Activated naive CD4-positive, alpha-beta T cell treated with anti-CD3 and anti-CD28 coated beads, Interleukin-2, amount 50 U/mL, for 24 hours (primary cell): ENCODE results near the gene ARFGAP1.
"Not testable (repeated sequence)": the region's sequence is repeated elsewhere in the genome, so short reads cannot be mapped to it uniquely, and the experiment has no call there.

Source experiments
- H3K27ac Mint-ChIP-seq: one replicate; pipeline ENCODE4 v1.8.0; 2021; ENCODE audit warnings: mild to moderate bottlenecking, mixed read lengths
- H3K27me3 Mint-ChIP-seq: one replicate; pipeline ENCODE4 v1.8.0; 2021; ENCODE audit warnings: mixed read lengths
- H3K36me3 Mint-ChIP-seq: one replicate; pipeline ENCODE4 v1.8.0; 2021; ENCODE audit warnings: mixed read lengths
- H3K4me1 Mint-ChIP-seq: one replicate; pipeline ENCODE4 v1.8.0; 2021; ENCODE audit warnings: mixed read lengths
- H3K4me3 Mint-ChIP-seq: one replicate; pipeline ENCODE4 v1.8.0; 2021; ENCODE audit warnings: mild to moderate bottlenecking, mixed read lengths
- H3K9me3 Mint-ChIP-seq: one replicate; pipeline ENCODE4 v1.8.0; 2021; ENCODE audit warnings: mixed read lengths

The ARFGAP1 gene

DNA sequence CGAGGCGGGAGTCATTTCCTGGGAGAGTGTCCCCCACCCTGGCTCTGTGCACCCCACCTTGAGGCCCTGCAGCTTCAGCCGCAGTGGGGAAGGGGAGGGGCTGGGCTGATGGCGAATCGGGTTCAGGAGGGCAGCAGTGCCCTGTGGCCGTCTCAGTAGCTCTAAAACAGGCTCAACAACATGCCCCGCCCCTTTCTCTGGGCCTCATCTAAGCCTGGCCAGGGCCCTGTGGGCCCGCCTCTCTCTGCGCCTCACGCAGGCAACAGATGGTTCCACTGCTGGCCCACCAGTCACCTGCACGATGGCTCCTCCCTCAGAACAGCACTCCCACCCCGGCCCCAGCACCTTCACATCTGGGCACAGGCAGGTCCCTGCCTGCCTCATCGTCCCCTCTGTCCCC is 58.3 kb downstream of the ARFGAP1 start:
- Mint-ChIP-seq H3K36me3 (no peaks in the 10 kb centered on the region), H3K27me3 (peaks cover 12% of the 10 kb centered on the region), H3K9me3 (no peaks in the 10 kb centered on the region), H3K4me1 (peaks cover 3% of the 10 kb centered on the region), H3K4me3 (no peak overlapping the region), H3K27ac (no peak overlapping the region)

- Mint-ChIP-seq H3K4me3 (no peak overlapping the region), H3K36me3 (no peaks in the 10 kb centered on the region), H3K9me3 (no peaks in the 10 kb centered on the region), H3K27ac (no peak overlapping the region), H3K27me3 (peaks cover 13% of the 10 kb centered on the region), H3K4me1 (no peaks in the 10 kb centered on the region)
Measured at GRCh38 chr20:63331741-63332400, 59.3 kb downstream of the ARFGAP1 start.

DNA sequence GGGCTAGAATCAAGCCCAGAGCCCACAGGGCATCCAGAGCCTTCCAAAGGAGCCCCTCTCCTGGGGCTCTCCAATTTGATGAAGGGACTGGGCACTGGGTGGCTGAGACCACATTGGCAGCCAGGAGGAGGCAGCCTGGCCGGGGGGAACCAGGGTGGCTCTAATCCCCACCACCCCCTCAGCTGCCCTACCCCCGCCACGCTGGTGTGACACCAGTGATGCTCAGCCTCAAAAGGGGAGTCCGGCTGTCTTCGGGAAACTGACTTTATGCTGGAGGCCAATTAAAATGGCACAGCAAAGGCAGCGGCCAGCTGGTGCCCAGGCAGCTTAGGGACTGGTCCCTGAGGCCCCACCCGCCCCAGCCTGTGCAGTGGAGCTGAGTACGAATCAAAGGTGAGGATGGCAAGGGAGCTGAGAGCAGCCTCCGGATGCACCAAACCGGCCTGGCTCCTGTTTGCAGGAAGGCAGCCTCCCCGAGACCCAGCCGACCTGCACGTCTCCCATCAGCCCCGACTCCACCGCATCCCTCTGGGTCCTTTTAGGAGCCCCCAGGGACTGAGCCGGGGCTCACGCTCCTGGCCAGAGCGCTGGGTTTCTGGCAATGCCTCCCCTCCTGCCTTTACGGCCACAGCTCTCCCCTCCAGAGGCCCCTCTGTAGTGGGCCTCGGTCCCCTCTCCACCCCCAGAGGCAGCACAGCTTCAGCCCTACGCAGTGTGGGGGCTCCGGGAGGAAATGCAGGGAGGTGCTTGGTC is 60.1 kb downstream of the ARFGAP1 start:
- H3K36me3 Mint-ChIP-seq: no peaks in the 10 kb centered on the region

DNA sequence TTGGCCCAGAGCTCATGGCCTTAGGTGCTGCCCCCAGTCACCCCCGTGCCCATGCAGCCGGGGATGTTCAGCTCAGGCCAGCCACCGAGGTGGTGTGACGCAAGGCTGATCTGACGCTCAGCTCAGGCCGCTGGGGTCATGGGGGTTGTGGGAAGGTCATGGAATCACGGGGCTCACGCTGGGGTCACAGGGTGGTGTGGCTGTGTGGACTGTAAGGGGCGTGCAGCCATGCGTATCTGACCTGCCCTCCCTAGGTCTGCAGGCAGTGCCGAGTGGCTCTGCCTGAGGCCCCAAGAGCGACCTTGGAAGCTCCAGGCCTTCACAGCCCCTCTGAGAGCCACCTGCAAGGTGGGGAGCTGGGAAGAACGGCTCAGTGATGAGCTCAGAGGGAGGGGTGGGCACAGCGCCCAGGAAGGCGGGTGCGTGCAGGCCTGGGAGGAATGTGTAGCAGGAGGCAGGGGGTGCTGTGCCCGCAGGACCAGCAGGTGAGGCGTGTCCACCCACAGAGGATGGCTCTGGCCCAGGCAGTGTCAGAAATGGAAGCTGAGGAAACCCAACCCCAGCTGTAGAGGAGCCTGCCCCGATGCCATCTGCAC is 60.7 kb downstream of the ARFGAP1 start:
- H3K27ac Mint-ChIP-seq: no peak overlapping the region
- no peaks in the 10 kb centered on the region for H3K36me3 Mint-ChIP-seq
- H3K9me3 Mint-ChIP-seq: no peaks in the 10 kb centered on the region
- H3K27me3 Mint-ChIP-seq: peaks cover 17% of the 10 kb centered on the region
- H3K4me1 Mint-ChIP-seq: no peaks in the 10 kb centered on the region
- H3K4me3 Mint-ChIP-seq: no peak overlapping the region

More for the DNA sequence above, 60.1 kb downstream of the ARFGAP1 start:
- Mint-ChIP-seq H3K4me1 (no peaks in the 10 kb centered on the region), H3K27me3 (peaks cover 17% of the 10 kb centered on the region), H3K9me3 (no peaks in the 10 kb centered on the region), H3K4me3 (no peak overlapping the region), H3K27ac (no peak overlapping the region)

GRCh38 chr20:63334356-63334755 is 61.7 kb downstream of the ARFGAP1 start:
- H3K36me3 Mint-ChIP-seq: no peaks in the 10 kb centered on the region
- H3K4me3 Mint-ChIP-seq: no peak overlapping the region
- H3K27ac Mint-ChIP-seq: no peak overlapping the region

GRCh38 chr20:63335060-63335459 is 62.4 kb downstream of the ARFGAP1 start:
- H3K9me3 Mint-ChIP-seq: not testable (repeated sequence)
- H3K27me3 Mint-ChIP-seq: peaks cover 26% of the 10 kb centered on the region

More at GRCh38 chr20:63334356-63334755, 61.7 kb downstream of the ARFGAP1 start:
- Mint-ChIP-seq H3K9me3 (peaks cover 2% of the 10 kb centered on the region), H3K27me3 (peaks cover 22% of the 10 kb centered on the region), H3K4me1 (no peaks in the 10 kb centered on the region)

DNA sequence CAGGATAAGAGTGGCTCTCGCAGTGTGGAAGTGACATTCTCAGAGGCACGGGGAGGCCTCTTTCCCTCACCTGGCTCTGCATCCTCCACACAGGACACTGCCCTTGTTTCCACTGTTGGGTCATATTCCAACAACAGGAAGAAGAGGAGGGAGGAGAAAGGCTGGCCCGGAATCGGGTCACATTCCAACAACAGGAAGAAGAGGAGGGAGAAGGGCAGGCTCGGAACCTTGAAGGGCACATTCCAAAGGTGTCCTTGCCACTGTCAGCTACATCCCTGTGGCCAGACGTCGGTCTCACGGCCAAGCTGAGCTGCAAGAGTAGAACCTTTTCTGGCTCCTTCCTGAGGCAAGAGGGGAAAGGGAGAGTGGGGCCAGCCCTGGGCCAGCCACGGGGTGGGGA is 63.1 kb downstream of the ARFGAP1 start:
- Mint-ChIP-seq H3K4me1 (no peaks in the 10 kb centered on the region), H3K27me3 (peaks cover 28% of the 10 kb centered on the region), H3K9me3 (peaks cover 8% of the 10 kb centered on the region), H3K4me3 (no peak overlapping the region), H3K36me3 (no peaks in the 10 kb centered on the region), H3K27ac (no peak overlapping the region)

More at GRCh38 chr20:63335060-63335459, 62.4 kb downstream of the ARFGAP1 start:
- H3K36me3 Mint-ChIP-seq, H3K27ac Mint-ChIP-seq, H3K4me1 Mint-ChIP-seq, H3K4me3 Mint-ChIP-seq: not testable (repeated sequence)

- H3K36me3 Mint-ChIP-seq: no peaks in the 10 kb centered on the region
- no peaks in the 10 kb centered on the region for H3K4me1 Mint-ChIP-seq
- no peak overlapping the region for H3K27ac Mint-ChIP-seq
- peaks cover 33% of the 10 kb centered on the region for H3K27me3 Mint-ChIP-seq
- H3K9me3 Mint-ChIP-seq: peaks cover 8% of the 10 kb centered on the region
- no peak overlapping the region for H3K4me3 Mint-ChIP-seq
Measured at GRCh38 chr20:63336232-63336752, 63.7 kb downstream of the ARFGAP1 start.

GRCh38 chr20:63337786-63338420 is 65.3 kb downstream of the ARFGAP1 start:
- Mint-ChIP-seq H3K27me3 (peaks cover 40% of the 10 kb centered on the region), H3K4me3 (no peak overlapping the region), H3K27ac (no peak overlapping the region)

More at GRCh38 chr20:63337786-63338420, 65.3 kb downstream of the ARFGAP1 start:
- peaks cover 8% of the 10 kb centered on the region for H3K9me3 Mint-ChIP-seq
- H3K4me1 Mint-ChIP-seq: no peaks in the 10 kb centered on the region
- H3K36me3 Mint-ChIP-seq: no peaks in the 10 kb centered on the region
